Measurements from ENCODE around the gene BANF2.
A peak's percentile ranks its signal among the peaks of the same experiment; 100 is the strongest.

The BANF2 gene
- total RNA-seq = 0 reads per million in 9 experiments

DNA sequence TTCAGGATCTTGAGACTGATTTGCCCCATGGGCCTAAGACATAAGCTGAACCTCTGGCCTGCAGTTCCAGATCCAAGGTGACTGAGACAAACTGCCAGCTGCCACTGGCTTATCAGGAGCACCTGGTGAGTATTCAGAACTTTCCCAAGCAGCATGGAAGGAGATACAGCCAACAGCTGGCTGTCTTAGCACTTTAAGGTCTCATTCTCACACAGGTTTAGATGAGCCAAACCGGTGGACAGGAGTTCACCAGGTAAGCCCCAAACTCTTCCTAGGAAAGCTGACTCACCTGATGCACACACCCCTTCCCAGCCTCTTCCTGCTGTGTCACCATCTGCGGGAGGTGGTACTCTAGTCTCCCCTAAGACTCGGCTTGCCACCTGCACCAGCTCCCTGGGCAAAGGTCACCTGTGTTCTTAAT is at the start of gene BANF2:
BANF2 (plus strand) TSS at position 36 of the 421 bp plus-strand sequence. CDS start 25,060 bp downstream, outside the sequence.
- H3K36me3 Mint-ChIP-seq (ENCODE audit: insufficient read depth) = no peaks in the 10 kb centered on the region
- no peak for ATAC-seq (replicated peaks)

DNA sequence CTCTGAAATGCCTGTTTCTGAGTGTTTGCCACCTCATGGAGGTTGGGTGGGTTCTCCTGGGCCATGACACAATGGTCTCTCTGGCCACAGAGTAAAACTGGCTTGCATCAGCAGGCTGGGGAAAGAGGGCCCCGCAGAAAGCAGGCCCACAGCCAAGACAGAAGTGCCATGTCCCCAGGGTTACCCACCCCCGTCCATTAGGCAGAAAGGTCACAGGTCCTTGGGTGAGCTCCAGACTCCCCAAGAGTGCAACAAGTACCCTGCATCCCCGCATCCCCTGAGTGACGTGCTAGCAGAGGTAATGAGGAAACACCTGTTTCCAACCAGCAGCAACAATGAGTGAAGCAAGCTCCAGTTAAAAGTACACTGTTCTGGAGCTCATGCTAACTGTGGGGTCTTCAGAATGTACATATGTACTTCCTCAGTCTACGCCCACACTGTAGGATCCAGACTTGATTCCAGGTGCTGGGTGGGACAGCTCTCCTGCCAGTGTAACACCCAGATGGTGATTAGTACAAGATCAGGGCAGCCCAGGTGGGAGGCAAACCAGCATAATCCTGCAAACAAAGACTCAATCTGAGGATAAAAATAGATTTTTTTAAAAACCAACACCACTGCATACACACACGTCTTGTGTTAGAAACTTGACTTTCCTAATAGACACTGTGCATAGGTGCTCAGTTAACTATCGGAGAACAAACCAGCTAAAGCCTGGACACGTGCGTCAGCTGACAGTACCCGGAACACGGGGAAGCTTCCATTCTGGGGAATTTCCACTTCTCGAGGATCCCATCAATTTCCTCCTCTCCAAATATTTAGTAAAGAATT is 49.3 kb upstream of the BANF2 start:
- ATAC-seq (replicated peaks) (no peak), DNase-seq (no peak)
- peaks cover 5 to 8% of the 10 kb centered on the region in 2 donors for H3K4me1 Mint-ChIP-seq (ENCODE audit: low read depth in 2 of 2)
- no peaks in the 10 kb centered on the region for H3K27me3 Mint-ChIP-seq
- no peaks in the 10 kb centered on the region for H3K36me3 Mint-ChIP-seq (ENCODE audit: insufficient read depth)
- H3K4me3 Mint-ChIP-seq = no peak overlapping the region
- H3K27ac Mint-ChIP-seq = no peak overlapping the region
- H3K9me3 Mint-ChIP-seq = no peaks in the 10 kb centered on the region

More for the DNA sequence above, at the start of gene BANF2:
- DNase-seq = no peak
- H3K27me3 Mint-ChIP-seq = no peaks in the 10 kb centered on the region
- H3K9me3 Mint-ChIP-seq = no peaks in the 10 kb centered on the region
- H3K4me3 Mint-ChIP-seq = no peak within 1 kb of the TSS
- H3K4me1 Mint-ChIP-seq (ENCODE audit: low read depth in 2 of 2) = no peaks in the 10 kb centered on the region
- no peak within 1 kb of the TSS for H3K27ac Mint-ChIP-seq

DNA sequence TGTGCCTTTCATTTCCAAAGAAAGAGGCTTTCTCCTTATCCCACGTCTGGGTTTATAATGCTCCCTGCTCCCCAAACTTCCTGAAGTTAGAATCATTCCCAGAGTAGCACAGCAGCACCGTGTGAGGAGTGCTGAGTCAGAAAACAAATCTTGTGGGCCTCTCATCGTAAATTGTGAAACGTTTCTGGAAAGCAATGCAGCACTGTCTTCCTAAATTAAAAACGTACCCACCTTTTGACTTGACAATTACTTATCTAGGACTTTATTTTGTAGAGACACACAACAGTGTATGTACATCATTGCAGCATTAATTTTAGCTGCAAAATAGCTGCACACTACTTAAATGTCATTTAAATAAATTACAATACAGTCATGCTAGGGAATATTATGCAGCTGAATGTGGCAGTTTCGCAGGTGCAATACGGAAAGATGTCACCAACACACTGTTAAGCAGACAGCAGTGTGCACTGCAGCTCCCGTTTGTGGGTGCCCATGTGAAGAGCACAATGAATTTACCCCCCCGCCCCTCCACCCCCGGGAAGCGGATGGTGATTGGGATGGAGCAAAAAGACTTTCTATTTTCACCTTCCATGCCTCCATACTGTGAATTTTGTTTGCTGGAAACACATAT is 48.5 kb upstream of the BANF2 start:
- no peaks in the 10 kb centered on the region for H3K36me3 Mint-ChIP-seq (ENCODE audit: insufficient read depth)
- no peak overlapping the region for H3K4me3 Mint-ChIP-seq
- no peaks in the 10 kb centered on the region for H3K27me3 Mint-ChIP-seq
- peaks cover 5 to 8% of the 10 kb centered on the region in 2 donors for H3K4me1 Mint-ChIP-seq (ENCODE audit: low read depth in 2 of 2)
- ATAC-seq (replicated peaks) (no peak), DNase-seq (no peak)
- H3K27ac Mint-ChIP-seq = no peak overlapping the region
- no peaks in the 10 kb centered on the region for H3K9me3 Mint-ChIP-seq

DNA sequence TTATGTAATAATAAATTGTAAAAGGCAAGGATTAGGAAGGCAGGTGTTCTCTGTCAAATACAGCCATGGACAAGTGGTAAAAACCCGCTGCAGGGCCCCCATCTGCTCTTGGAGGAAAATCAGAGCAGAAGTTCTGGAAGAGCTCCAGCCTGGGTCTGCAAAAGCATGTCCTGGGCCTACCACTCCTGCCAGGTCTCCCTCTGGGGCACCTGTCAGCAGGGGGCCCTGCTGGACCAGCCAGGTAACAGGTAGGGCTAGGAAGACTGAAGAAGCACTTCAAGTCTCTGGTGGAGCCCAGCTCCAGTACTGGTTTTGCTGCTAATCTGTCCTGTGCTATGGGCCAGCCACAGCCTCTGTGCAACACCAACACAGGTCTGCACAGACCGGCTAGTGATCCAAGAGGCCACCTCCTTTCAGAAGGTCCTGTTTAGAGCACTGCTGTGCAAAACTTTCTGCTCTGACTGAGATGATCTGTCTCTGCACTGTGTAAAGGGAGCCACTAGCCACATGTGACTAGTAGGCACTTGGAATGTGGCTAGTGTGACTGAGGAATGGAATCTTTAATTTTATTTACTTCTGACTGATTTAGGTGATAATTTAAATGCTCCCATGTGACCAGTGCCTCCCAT is 47.9 kb upstream of the BANF2 start:
- ATAC-seq (replicated peaks) (no peak), DNase-seq (no peak)
- Mint-ChIP-seq H3K36me3 (ENCODE audit: insufficient read depth) (no peaks in the 10 kb centered on the region), H3K4me3 (no peak overlapping the region), H3K9me3 (no peaks in the 10 kb centered on the region), H3K27ac (no peak overlapping the region), H3K27me3 (no peaks in the 10 kb centered on the region), H3K4me1 (ENCODE audit: low read depth in 2 of 2) (peaks cover 4 to 5% of the 10 kb centered on the region in 2 donors)

DNA sequence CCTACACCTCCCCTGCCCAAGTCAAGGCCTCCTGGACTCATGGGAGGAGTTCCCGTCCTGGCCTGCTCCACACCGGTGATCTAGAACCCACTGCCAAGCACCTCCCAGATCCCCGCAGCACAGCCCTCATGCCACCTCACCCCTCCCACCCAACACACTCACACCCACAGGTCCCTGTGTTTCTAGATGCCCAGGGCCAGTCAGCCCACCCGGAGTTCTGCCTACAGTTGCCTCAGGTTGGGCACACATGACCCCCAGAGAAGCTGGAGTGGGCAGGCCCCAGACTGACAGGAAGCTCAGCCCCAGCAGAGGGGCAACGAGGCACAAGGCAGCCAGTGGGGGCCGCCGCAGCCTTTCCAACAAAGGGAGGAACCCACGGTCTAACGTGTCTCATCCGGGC is 47.4 kb upstream of the BANF2 start:
- Mint-ChIP-seq H3K9me3 (no peaks in the 10 kb centered on the region), H3K27me3 (no peaks in the 10 kb centered on the region), H3K36me3 (ENCODE audit: insufficient read depth) (peaks cover 2% of the 10 kb centered on the region), H3K4me1 (ENCODE audit: low read depth in 2 of 2) (peaks cover 2 to 5% of the 10 kb centered on the region in 2 donors), H3K4me3 (no peak overlapping the region), H3K27ac (no peak overlapping the region)
- no peak for DNase-seq
- no peak for ATAC-seq (replicated peaks)

DNA sequence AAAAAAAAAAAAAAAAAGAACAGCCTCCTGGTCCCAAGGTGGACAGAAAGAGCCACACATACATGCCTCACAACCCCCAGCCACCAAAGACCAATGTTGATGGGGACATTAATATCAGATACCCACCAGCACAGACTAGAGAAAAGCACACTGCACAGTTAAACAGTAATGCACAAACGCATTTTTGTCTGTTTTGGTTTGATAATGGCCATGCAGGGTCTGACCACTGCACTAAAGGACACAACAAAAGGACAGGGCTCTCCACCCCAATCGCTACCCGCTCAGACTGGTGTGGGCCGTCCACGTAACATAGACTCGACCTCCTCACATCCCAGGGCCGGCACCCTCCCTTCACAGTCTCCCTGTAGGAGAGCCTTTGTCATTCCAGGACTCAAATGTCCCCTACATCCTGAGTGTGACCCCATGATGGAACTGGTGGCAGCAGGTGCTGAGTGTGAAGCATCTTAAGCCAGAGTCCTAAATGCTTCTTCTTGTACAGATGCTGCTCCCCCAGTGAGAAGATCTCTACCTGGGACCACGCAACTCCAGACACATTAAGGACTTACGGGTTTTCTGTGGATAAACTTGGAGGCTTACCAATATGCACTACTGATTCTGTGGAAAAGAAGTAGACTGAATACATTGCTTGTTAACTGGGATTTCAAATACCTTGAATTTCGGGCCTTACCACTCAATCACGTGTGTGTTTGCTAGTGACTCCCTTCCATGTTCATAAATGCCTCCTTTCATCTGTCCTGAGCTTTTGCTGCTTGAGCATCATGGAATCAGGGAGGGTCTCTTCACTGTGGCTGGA is 45.7 kb upstream of the BANF2 start:
- Mint-ChIP-seq H3K27ac (no peak overlapping the region), H3K36me3 (ENCODE audit: insufficient read depth) (peaks cover 4% of the 10 kb centered on the region), H3K9me3 (no peaks in the 10 kb centered on the region), H3K4me1 (ENCODE audit: low read depth in 2 of 2) (peaks cover 4 to 9% of the 10 kb centered on the region in 2 donors), H3K27me3 (no peaks in the 10 kb centered on the region), H3K4me3 (no peak overlapping the region)
- no peak for ATAC-seq (replicated peaks)
- no peak for DNase-seq

DNA sequence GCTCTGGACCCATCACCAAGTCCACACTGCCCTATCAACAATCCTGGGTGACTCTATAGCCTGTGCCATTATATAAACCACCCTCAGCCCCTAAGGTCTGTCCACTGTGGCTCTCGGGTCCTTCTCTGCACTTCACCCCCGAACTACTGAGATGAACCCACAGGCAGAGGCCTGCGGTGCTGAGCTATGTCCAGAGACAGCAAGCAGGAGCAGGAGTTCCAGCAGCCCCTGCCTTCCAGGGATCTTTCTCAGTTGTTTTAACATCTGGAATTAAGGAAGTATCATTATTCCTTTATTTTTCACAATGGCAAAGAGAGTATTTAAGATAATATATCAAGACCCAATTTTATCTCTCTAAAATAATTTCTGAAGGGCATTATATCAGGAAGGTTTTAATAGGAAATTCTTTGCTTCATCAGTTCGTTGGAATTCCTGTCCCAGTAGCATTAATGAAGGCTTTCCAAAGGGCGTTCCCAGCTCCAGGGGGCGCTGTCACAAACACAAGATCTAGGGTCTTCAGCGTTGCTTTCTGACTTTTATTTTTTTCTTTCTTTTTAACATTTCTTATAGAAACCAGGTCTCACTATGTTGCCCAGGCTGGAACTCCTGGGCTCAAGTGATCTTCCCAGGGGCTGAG is 45.0 kb upstream of the BANF2 start:
- H3K4me3 Mint-ChIP-seq = no peak overlapping the region
- H3K9me3 Mint-ChIP-seq = no peaks in the 10 kb centered on the region
- H3K36me3 Mint-ChIP-seq (ENCODE audit: insufficient read depth) = peaks cover 9% of the 10 kb centered on the region
- H3K27me3 Mint-ChIP-seq = no peaks in the 10 kb centered on the region
- peak overlapping the region in 1 of 2 donors; percentile 19 for H3K27ac Mint-ChIP-seq
- ATAC-seq (replicated peaks) = no peak
- DNase-seq = no peak
- peaks cover 4 to 10% of the 10 kb centered on the region in 2 donors for H3K4me1 Mint-ChIP-seq (ENCODE audit: low read depth in 2 of 2)

DNA sequence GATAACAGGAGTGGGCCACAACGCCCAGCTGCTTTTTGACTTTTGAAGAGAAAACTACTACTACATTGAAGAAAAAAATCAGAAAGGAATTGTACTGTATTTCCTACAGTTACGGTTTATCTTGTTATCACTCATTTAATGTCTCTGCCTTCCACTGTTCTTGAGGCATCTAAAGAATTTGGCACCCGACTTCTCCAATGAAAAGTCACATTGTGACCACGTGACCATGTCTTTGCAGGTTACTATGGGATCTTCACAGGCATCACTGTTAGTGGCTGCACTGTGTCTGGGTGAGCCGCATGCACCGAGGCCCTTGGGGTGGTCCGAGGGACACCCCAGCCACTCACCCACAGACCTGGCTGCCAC is 44.5 kb upstream of the BANF2 start:
- peaks cover 14% of the 10 kb centered on the region for H3K36me3 Mint-ChIP-seq (ENCODE audit: insufficient read depth)
- H3K9me3 Mint-ChIP-seq = no peaks in the 10 kb centered on the region
- H3K4me1 Mint-ChIP-seq (ENCODE audit: low read depth in 2 of 2) = peaks cover 4 to 15% of the 10 kb centered on the region in 2 donors
- ATAC-seq (replicated peaks) (no peak), DNase-seq (no peak)
- H3K27me3 Mint-ChIP-seq = no peaks in the 10 kb centered on the region
- H3K4me3 Mint-ChIP-seq = no peak overlapping the region
- H3K27ac Mint-ChIP-seq = peak overlapping the region in 1 of 2 donors; percentile 19

DNA sequence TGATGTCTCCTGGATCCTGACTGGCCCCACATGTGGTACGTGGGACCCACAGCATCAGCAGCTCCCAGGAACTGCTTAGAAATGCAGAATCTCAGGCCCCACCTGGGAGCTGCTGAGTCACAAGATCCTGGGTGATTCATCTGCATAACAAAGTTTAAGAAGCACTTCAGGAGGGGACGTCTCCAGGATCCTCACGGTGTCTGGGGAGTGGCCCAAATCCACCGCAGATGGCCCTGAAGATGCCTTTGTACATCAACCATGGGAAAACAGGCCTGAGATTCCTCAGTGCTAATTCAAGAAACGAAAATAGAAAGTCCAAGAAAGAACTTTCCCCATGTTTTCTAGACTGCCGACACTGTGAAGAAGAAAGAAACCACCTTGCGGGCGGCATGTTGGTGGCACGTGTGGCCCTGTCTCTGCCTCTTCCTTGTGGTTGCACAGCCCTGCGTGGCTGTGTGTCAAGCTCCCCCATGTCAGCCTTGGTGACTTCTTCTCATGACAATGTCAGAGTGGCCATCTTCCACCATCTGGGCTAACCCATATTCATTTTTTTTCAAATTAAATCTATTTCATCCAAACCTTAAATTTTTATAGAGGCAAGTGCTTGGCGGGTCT is 43.8 kb upstream of the BANF2 start:
- DNase-seq = no peak
- H3K9me3 Mint-ChIP-seq = no peaks in the 10 kb centered on the region
- no peak overlapping the region for H3K4me3 Mint-ChIP-seq
- no peaks in the 10 kb centered on the region for H3K27me3 Mint-ChIP-seq
- peaks cover 6 to 16% of the 10 kb centered on the region in 2 donors for H3K4me1 Mint-ChIP-seq (ENCODE audit: low read depth in 2 of 2)
- H3K36me3 Mint-ChIP-seq (ENCODE audit: insufficient read depth) = peaks cover 14% of the 10 kb centered on the region
- H3K27ac Mint-ChIP-seq = no peak overlapping the region
- no peak for ATAC-seq (replicated peaks)

DNA sequence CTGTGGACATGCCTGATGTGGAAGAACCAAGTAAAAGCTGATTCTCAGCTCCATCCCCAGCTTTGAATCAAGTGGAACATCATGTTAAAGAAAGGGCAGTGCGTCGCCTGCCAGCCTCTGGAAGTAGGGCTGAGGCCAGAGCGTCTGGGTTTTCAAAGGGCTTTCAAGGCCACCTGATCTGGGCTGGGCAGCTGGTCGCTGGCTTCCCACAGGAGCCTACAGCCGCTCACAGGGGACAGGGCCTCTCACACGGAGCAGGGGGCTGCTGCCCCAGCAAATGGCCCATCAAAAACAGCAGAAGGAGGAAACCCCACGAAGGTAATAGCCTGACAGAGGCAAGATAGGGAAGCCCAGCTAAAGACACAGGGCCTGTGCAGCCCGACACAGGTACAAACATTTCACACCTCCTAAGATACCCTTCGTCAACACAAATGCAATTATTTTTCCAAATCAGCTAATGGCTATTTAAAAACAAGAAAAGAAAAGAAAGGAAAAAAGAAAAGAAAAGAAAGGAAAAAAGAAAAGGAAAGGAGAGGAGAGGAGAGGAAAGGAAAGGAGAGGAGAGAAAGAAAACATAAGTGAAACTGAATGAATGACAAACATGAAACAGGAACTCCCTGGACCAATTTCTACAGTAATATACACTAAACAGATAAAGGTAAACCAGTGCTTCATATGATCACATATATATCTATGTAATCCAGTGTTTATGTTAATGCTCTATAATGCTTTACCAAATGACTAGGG is 42.5 kb upstream of the BANF2 start:
- Mint-ChIP-seq H3K4me3 (no peak overlapping the region), H3K4me1 (ENCODE audit: low read depth in 2 of 2) (peaks cover 12 to 26% of the 10 kb centered on the region in 2 donors), H3K36me3 (ENCODE audit: insufficient read depth) (peaks cover 14% of the 10 kb centered on the region), H3K27me3 (no peaks in the 10 kb centered on the region), H3K27ac (no peak overlapping the region), H3K9me3 (no peaks in the 10 kb centered on the region)
- no peak for DNase-seq
- ATAC-seq (replicated peaks) = no peak

DNA sequence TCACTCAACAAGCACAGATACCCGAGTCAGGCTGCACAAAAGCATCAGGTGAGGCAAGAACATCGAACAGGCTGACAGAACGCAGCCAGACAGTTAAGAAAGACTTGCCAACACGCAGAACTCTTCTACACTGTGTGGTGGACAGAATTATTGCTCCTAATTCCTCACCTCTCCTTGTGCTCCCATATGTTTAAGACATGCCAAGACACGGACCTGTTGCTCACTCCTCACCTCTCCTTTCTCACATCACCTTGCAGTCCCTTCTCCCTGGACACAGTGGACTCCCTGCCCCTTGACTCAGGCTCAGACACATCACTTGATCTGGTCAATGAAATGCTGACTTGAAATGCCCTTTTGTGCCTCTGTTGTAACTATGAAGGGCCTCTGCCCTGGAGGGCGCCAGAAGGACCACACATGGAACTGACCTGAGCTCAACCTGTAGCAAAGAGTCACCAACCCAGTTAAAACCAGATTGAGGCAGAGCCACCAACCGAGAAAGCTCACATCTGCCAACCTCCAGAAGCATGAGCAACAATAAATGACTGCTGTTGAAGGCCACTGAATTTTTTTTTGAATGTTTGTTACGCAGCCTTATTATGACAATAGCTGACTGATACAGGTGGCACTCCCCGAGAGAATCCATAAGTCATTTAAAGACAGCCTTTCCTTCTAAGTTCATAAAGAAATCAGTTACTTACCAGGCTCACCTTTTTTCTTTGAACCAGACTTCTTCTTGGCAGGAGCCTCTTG is 41.7 kb upstream of the BANF2 start:
- Mint-ChIP-seq H3K27ac (no peak overlapping the region), H3K27me3 (no peaks in the 10 kb centered on the region), H3K4me1 (ENCODE audit: low read depth in 2 of 2) (peaks cover 14 to 31% of the 10 kb centered on the region in 2 donors), H3K9me3 (no peaks in the 10 kb centered on the region), H3K36me3 (ENCODE audit: insufficient read depth) (peaks cover 14% of the 10 kb centered on the region), H3K4me3 (no peak overlapping the region)
- DNase-seq (no peak), ATAC-seq (replicated peaks) (no peak)
